Keratinocyte (primary cell): ENCODE data around the gene TM9SF2. TPM values are rescaled to one million over a fixed set of nuclear protein-coding genes. Genes with fewer than 3 reads are reported as not detected.

Experiments
- DNase-seq: peaks from one replicate; pipeline ENCODE4 v3.0.0-alpha.2; 2011; ENCODE audit warnings: low read depth, missing footprints, low spot score
- FAIRE-seq: peaks from 2 replicates; lab custom pipeline; 2011; peaks lifted over from hg19 to GRCh38; lab: Jason Lieb, UNC
- H2AFZ ChIP-seq: 2 replicates; pipeline ENCODE4 v1.6.0; 2012; ENCODE audit warnings: low read length, control low read depth, inconsistent platforms; ENCODE audit not compliant: control insufficient read depth
- H3K27ac ChIP-seq: 2 replicates; pipeline ENCODE4 v1.5.1; 2011; ENCODE audit warnings: low read length; ENCODE audit not compliant: control insufficient read depth, insufficient read depth
- H3K27me3 ChIP-seq: 3 replicates; pipeline ENCODE4 v1.6.0; 2011; ENCODE audit warnings: low read length; ENCODE audit not compliant: control insufficient read depth, insufficient read depth; ENCODE audit errors: extremely low read depth
- H3K36me3 ChIP-seq, 2 experiments: 2 replicates in 1 of 2; 3 replicates in 1 of 2; pipeline ENCODE4 v1.5.1; 2011; ENCODE audit warnings: low read length in 2 of 2, mild to moderate bottlenecking in 1 of 2; ENCODE audit not compliant: control insufficient read depth in 2 of 2, insufficient read depth in 2 of 2; ENCODE audit errors: extremely low read depth in 1 of 2
- H3K4me1 ChIP-seq: 3 replicates; pipeline ENCODE4 v1.5.1; 2011; ENCODE audit warnings: low read length; ENCODE audit not compliant: control insufficient read depth, insufficient read depth; ENCODE audit errors: extremely low read depth
- H3K4me2 ChIP-seq: 3 replicates; pipeline ENCODE4 v1.6.0; 2011; ENCODE audit warnings: low read depth, low read length; ENCODE audit not compliant: control insufficient read depth, insufficient read depth; ENCODE audit errors: extremely low read depth
- H3K4me3 ChIP-seq, 3 experiments: fragments of 200-600 bp in 1 of 3; sonication (generic) in 1 of 3; 2 replicates in 2 of 3; 3 replicates in 1 of 3; pipeline ENCODE4 v1.5.1; 2011 to 2016; ENCODE audit warnings: low read length in 3 of 3, mild to moderate bottlenecking in 3 of 3, control low read depth in 2 of 3, inconsistent platforms in 1 of 3, low read depth in 1 of 3, mixed read lengths in 1 of 3, mixed run types in 1 of 3, moderate library complexity in 1 of 3; ENCODE audit not compliant: control insufficient read depth in 2 of 3, insufficient read depth in 2 of 3; ENCODE audit errors: extremely low read depth in 1 of 3
- H3K79me2 ChIP-seq: 2 replicates; pipeline ENCODE4 v1.6.0; 2012; ENCODE audit warnings: low read length; ENCODE audit not compliant: control insufficient read depth, insufficient read depth
- H3K9ac ChIP-seq: 3 replicates; pipeline ENCODE4 v1.6.0; 2011; ENCODE audit warnings: low read length; ENCODE audit not compliant: control insufficient read depth, insufficient read depth; ENCODE audit errors: extremely low read depth
- H3K9me1 ChIP-seq: 3 replicates; pipeline ENCODE4 v1.6.0; 2011; ENCODE audit warnings: low read length; ENCODE audit not compliant: control insufficient read depth, insufficient read depth; ENCODE audit errors: extremely low read depth
- H3K9me3 ChIP-seq: 2 replicates; pipeline ENCODE4 v1.5.1; 2012; ENCODE audit warnings: low read depth, low read length; ENCODE audit not compliant: control insufficient read depth
- H4K20me1 ChIP-seq: 3 replicates; pipeline ENCODE4 v1.6.0; 2011; ENCODE audit warnings: low read length; ENCODE audit not compliant: control insufficient read depth, insufficient read depth; ENCODE audit errors: extremely low read depth
- EZH2 ChIP-seq: IDR thresholded peaks from one replicate; pipeline ENCODE4 v1.6.1; 2012; ENCODE audit warnings: inconsistent platforms, mild to moderate bottlenecking, low read length, moderate library complexity
- dilution Hi-C: fragments of 300-500 bp; cut with MboI; formaldehyde crosslinking; loops from one replicate; pipeline ENCODE4 v1.7.0; 2020; ENCODE audit warnings: low sequenced_read_pairs; ENCODE audit not compliant: extremely low pct_ligation_motif_present
- polyA plus RNA-seq, 5 experiments: library from polyadenylated mRNA; depleted of rRNA in 3 of 5; stranded (reverse) in 3 of 5; stranded (forward) in 1 of 5; unstranded in 1 of 5; fragments of >200 nt; gene quantifications; 1 replicate in 1 of 5; 2 replicates in 3 of 5; 3 replicates in 1 of 5; pipeline versions ENCODE4 v1.2.1 to v1.2.3, GENCODE V29; 2011 to 2012; ENCODE audit warnings: missing spikeins in 2 of 5, low read depth in 1 of 5, low replicate concordance in 1 of 5
- TF ChIP-seq, protein P1 (sequence below), 3 experiments: IDR thresholded peaks in 1 of 3; conservative IDR thresholded peaks in 1 of 3; optimal IDR thresholded peaks in 1 of 3; 2 replicates in 2 of 3; 3 replicates in 1 of 3; pipeline versions ENCODE3 to v1.5.1; 2011; ENCODE audit warnings: low read length in 3 of 3, mild to moderate bottlenecking in 3 of 3, moderate library complexity in 2 of 3, control low read depth in 1 of 3, inconsistent platforms in 1 of 3; ENCODE audit not compliant: insufficient read depth in 2 of 3; ENCODE audit errors: extremely low read depth in 1 of 3

Gene TM9SF2
- polyA plus RNA-seq, 1 donor (not counting 4 experiments of a cell fraction or from before 2014, with no cell fraction given), result 134 TPM

DNA sequence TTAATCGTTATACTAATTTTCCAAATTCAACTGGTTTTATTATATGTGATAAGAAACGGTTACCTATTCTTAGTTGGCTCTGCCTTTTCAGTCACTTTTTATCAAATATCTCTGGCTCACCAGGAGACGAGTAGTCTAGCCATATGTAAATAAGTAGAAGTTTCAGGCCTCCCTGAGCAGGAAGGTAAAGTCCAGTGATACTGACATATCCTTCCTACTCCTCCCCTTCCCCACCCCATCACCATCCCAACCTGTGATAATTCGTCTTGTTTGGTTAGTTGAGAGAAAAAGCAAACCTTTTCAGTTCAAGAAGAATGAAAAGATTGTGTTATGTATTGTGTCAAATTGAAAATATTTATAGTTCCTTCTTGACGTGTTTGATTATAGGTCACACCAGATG lies 53.9 kb downstream of the TM9SF2 start:
- dilution Hi-C loops, result no loop called here
- FAIRE-seq, result no peak
- H3K9ac ChIP-seq, result no peak overlapping the region

DNA sequence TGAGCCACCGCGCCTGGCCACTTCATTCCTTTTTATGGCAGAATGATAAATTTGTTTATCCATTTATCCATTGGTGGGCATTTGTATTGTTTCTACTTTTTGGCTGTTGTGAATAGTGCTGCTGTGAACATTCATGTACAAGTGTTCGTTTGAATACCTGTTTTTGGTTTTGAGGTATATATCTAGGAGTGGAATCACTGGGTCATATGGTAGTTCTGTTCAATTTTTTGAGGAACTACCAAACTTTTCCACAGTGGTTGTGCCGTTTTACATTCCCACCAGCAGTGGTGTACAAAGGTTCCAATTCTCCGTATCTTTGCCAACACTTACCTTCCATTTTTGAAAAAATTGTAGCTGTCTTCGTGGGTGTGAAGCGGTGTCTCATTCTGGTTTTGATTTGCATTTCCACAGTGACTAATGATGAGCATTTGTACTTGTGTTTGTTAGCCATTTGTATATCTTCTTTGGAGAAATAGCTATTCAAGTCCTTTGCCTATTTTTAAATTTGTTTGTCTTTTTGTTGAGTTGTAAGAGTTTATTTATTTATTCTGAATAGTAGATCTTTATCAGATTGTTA lies 55.7 kb downstream of the TM9SF2 start:
- no peaks in the 10 kb centered on the region for H3K4me1 ChIP-seq
- no peaks in the 10 kb centered on the region for H3K27me3 ChIP-seq
- no peak overlapping the region for H3K4me2 ChIP-seq
- no peaks in the 10 kb centered on the region for H3K79me2 ChIP-seq
- no peak overlapping the region for H2AFZ ChIP-seq
- H3K27ac ChIP-seq, result no peak overlapping the region
- H3K9me3 ChIP-seq, result no peaks in the 10 kb centered on the region
- H3K9ac ChIP-seq, result no peak overlapping the region
- no peaks in the 10 kb centered on the region for H3K9me1 ChIP-seq
- DNase-seq (no peak), FAIRE-seq (no peak)
- no peaks in the 10 kb centered on the region for H4K20me1 ChIP-seq
- dilution Hi-C loops, result no loop called here
- TF ChIP-seq, protein P1, sequence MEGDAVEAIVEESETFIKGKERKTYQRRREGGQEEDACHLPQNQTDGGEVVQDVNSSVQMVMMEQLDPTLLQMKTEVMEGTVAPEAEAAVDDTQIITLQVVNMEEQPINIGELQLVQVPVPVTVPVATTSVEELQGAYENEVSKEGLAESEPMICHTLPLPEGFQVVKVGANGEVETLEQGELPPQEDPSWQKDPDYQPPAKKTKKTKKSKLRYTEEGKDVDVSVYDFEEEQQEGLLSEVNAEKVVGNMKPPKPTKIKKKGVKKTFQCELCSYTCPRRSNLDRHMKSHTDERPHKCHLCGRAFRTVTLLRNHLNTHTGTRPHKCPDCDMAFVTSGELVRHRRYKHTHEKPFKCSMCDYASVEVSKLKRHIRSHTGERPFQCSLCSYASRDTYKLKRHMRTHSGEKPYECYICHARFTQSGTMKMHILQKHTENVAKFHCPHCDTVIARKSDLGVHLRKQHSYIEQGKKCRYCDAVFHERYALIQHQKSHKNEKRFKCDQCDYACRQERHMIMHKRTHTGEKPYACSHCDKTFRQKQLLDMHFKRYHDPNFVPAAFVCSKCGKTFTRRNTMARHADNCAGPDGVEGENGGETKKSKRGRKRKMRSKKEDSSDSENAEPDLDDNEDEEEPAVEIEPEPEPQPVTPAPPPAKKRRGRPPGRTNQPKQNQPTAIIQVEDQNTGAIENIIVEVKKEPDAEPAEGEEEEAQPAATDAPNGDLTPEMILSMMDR (optimal IDR thresholded peaks at IDR 0.05 in 1 of 3, IDR thresholded peaks at IDR 0.05 in 1 of 3, conservative IDR thresholded peaks at IDR 0.05 in 1 of 3; ENCODE audit: extremely low read depth in 1 of 3, insufficient read depth in 2 of 3, low read length in 3 of 3), result no peak
- no peak for TF ChIP-seq EZH2
- H3K36me3 ChIP-seq, result peaks cover 4 to 12% of the 10 kb centered on the region in 2 experiments
- no peak overlapping the region for H3K4me3 ChIP-seq

More for the DNA sequence above, 53.9 kb downstream of the TM9SF2 start:
- Histone ChIP-seq H3K36me3 (peaks cover 10 to 15% of the 10 kb centered on the region in 2 experiments), H3K4me3 (no peak overlapping the region), H3K9me1 (no peaks in the 10 kb centered on the region), H3K27me3 (no peaks in the 10 kb centered on the region), H4K20me1 (no peaks in the 10 kb centered on the region), H3K4me1 (no peaks in the 10 kb centered on the region), H3K9me3 (no peaks in the 10 kb centered on the region), H3K79me2 (no peaks in the 10 kb centered on the region), H3K4me2 (no peak overlapping the region), H2AFZ (no peak overlapping the region), H3K27ac (no peak overlapping the region)
- no peak for DNase-seq
- TF ChIP-seq, protein P1 (optimal IDR thresholded peaks at IDR 0.05 in 1 of 3, IDR thresholded peaks at IDR 0.05 in 1 of 3, conservative IDR thresholded peaks at IDR 0.05 in 1 of 3; ENCODE audit: extremely low read depth in 1 of 3, insufficient read depth in 2 of 3, low read length in 3 of 3), result no peak
- TF ChIP-seq EZH2, result no peak
